Measurements from ENCODE around the gene THRB.

THRB gene

DNA sequence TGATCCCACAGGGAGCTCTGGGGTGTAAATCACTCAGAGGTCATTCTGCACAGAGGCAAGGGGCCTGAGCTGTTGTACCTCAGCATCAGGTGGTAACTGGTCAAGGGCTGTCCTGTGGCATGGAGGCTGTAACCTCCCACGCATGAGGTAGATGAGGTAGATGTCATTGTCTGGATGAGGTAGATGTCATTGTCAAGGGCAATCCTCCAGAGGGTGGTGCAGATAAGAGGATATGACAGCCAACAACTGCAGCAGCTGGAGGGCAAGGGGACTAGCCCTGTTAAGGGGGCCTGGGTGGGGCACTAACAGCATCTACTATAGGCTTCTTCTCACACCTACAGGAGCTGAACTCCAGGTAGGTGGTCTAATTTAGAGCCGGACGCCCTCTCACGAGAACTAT is 55.6 kb downstream of the THRB start:
- H3K4me3 ChIP-seq (ENCODE audit: low read depth, low read length), result no peak overlapping the region
- DNase-seq (ENCODE audit: low read depth), result no peak
- TF ChIP-seq CTCF (conservative IDR thresholded peaks at IDR 0.05; ENCODE audit: low read depth, low read length), result no peak

DNA sequence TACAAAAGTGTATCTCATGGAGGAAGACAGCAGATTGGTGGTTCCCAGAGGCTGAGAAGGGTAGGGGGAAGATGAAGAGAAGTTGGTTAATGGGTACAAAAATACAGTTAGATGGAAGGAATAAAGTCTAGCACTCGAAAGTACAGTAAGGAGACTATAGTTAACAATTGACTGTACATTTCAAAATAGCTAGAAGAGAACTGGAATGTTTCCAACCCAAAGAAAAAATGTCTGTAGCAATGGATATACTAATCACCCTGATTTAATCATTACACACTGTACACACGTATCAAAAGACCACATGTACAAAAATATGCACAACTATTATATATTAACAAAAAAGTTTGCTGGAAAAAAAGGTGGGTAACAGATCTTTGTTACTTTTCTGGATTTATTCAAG is 57.3 kb downstream of the THRB start:
- TF ChIP-seq CTCF (conservative IDR thresholded peaks at IDR 0.05; ENCODE audit: low read depth, low read length), result no peak
- no peak for DNase-seq (ENCODE audit: low read depth)

GRCh38 chr3:24435584-24435983 is 59.1 kb downstream of the THRB start:
- TF ChIP-seq CTCF (conservative IDR thresholded peaks at IDR 0.05; ENCODE audit: low read depth, low read length), result no peak
- no peak overlapping the region for H3K4me3 ChIP-seq (ENCODE audit: low read depth, low read length)
- DNase-seq (ENCODE audit: low read depth), result no peak

More for the DNA sequence above, 57.3 kb downstream of the THRB start:
- H3K4me3 ChIP-seq (ENCODE audit: low read depth, low read length), result no peak overlapping the region

DNA sequence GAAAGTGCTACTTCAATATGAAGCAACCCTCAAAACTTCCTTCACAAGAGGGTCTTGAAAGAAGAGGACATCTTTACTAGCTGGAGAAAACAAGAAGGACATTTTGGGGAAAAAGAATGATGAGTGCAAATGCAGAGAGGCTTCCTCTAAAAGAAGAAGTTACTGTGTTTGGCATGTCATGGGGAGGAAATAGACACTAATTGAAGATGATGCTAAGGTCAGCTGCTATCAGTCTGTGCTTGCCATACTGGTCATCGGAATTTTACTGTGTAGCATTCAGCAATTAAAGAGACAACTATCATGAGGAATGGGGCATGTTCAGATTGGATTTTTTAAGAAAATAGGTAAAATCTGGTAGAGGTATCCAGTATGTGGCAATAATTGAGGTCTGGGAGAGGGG is 60.0 kb downstream of the THRB start:
- H3K4me3 ChIP-seq (ENCODE audit: low read depth, low read length), result no peak overlapping the region
- DNase-seq (ENCODE audit: low read depth), result no peak
- TF ChIP-seq CTCF (conservative IDR thresholded peaks at IDR 0.05; ENCODE audit: low read depth, low read length), result no peak

DNA sequence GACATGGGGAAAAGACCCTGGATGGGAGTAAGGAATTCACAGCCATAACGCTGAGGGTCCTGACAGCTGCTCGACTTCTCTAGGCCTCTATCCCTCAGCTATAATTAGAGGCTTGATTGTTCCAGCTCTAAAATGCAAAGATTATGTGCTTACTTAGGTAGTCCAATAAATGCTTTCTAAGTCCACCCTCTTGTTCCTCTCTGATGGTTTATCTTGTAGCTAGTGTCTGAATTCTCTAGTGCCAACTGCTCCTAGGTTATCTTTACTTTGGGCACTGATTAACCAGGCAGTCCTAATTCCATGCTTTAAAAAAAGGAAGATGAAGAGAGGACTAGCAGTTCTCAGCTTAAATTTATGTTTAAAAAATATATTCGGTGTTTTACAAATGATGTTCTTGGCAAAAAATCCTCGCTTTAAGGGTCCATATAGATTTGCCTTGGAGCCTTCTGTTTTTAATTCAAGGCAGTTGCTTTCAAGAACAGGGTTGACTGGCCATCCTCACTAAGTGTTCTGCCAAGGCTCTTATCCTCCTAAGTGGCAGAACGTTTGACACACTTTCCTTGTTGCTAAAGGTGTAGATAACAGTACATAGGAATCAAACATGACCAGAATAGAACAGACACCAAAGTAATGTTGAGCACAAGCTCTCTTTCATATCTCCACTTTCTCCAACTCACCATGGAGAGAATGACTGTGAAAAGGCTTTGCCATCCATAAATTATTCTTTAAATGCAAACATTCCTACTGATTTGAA is 60.6 kb downstream of the THRB start:
- no peak for DNase-seq (ENCODE audit: low read depth)
- no peak for TF ChIP-seq CTCF (conservative IDR thresholded peaks at IDR 0.05; ENCODE audit: low read depth, low read length)
- no peak overlapping the region for H3K4me3 ChIP-seq (ENCODE audit: low read depth, low read length)

DNA sequence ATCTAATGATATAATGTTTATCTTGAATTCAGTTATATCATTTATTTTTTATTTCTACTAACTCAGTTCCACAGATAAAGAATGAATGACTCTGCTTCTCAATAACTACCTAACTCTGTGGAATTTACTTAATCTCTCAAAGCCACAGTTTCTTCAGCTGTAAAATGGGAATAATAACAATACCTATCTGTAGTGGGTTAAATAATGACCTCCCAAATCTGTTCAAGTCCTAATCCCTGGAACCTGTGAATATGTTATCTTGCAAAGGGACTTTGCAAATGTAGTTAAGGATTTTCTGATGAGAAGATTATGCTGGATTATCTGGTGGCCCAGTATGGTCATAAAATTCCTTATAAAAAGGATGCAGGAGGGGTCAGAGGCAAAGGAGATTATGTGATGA is 61.7 kb downstream of the THRB start:
- H3K4me3 ChIP-seq (ENCODE audit: low read depth, low read length), result no peak overlapping the region
- no peak for TF ChIP-seq CTCF (conservative IDR thresholded peaks at IDR 0.05; ENCODE audit: low read depth, low read length)
- DNase-seq (ENCODE audit: low read depth), result no peak

DNA sequence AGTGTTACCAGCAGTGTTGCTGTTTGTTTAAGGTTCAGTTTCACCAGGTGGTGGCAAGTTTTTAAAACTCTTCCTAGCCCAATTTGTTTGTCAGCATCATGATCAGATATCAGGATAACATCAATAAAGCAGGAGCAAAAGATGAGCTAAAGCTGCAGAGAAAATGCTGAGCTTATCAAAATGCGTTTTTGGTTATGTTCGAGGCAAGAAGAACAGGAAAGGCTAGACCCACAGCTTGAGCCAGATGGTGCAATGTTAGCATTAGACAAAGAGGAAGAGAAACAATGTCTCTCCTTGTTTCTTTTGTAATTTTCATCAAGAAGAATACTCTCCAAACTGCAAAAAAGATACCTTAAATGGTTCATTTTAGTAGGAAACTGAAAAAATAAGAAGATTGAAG is 66.2 kb downstream of the THRB start:
- no peak overlapping the region for H3K4me3 ChIP-seq (ENCODE audit: low read depth, low read length)
- no peak for DNase-seq (ENCODE audit: low read depth)
- TF ChIP-seq CTCF (conservative IDR thresholded peaks at IDR 0.05; ENCODE audit: low read depth, low read length), result no peak
